ENCODE measurements around the gene PHF21A. TPM values are rescaled to one million over a fixed set of nuclear protein-coding genes. Genes with fewer than 3 reads are reported as not detected.

The PHF21A gene
- total and polyA plus RNA-seq, 2 of the 13 experiments (the other 11 are each of a cell fraction or from before 2014, with no cell fraction given): 4.1 to 34.6 TPM

GRCh38 chr11:45885274-45885920 is 235.9 kb downstream of the PHF21A start, which contains the start of gene MAPK8IP1:
MAPK8IP1 (plus strand) TSS chr11:45885651; CDS start chr11:45885821, 170 bp downstream.
- ChIA-PET POLR2A (no interaction called here), CTCF (ENCODE audit: low intra/inter-chr PET ratio, low total read pairs) (no interaction called here)
- peaks cover 0 to 6% of the 10 kb centered on the region in 2 experiments; a peak in 2 of 5 replicates for H3K36me3 ChIP-seq (replicated peaks in 1 of 2; ENCODE audit: control insufficient read depth in 1 of 2, insufficient read depth in 2 of 2, low read length in 2 of 2)
- 15% methylated on average over 17 of the region's 73 CpGs for WGBS (ENCODE audit: low lambda C conversion rate)
- peak within 1 kb of the TSS; percentile 52 to 71 (median 61); a peak in 5 of 6 replicates for H3K4me3 ChIP-seq (replicated peaks in 1 of 3; ENCODE audit: insufficient read depth in 1 of 3, low read depth in 2 of 3, low read length in 3 of 3)
- no peak within 1 kb of the TSS for H3K9ac ChIP-seq (ENCODE audit: insufficient read depth, low read depth, low read length)
- H3K27ac ChIP-seq (ENCODE audit: extremely low read length, insufficient read depth, low read length): no peak within 1 kb of the TSS
- intact Hi-C loops (cut with micrococcal nuclease; ENCODE audit: unreplicated experiment) (no loop called here), in situ Hi-C loops (cut with HindIII; ENCODE audit: extremely low pct_ligation_motif_present, low pct_unique_long_range_greater_than_20kb) (no loop called here)
- H3K79me2 ChIP-seq (ENCODE audit: insufficient read depth, low read length): no peaks in the 10 kb centered on the region
- peaks cover 12% of the 10 kb centered on the region; the same call in 1 of the 2 replicates for H4K20me1 ChIP-seq (ENCODE audit: insufficient read depth, low read length)
- DNase-seq (ENCODE audit: low spot score) (peak; percentile 47), FAIRE-seq (no peak), ATAC-seq (peak; percentile 74)
- H3K4me2 ChIP-seq (ENCODE audit: low read depth, low read length): peak within 1 kb of the TSS; percentile 65
- H3K4me1 ChIP-seq (ENCODE audit: insufficient read depth, low read length): no peaks in the 10 kb centered on the region
- no peak within 1 kb of the TSS for H2AFZ ChIP-seq (ENCODE audit: low read length)
- BruUV-seq (replicated peaks): no TSS peak
- H3K27me3 ChIP-seq (ENCODE audit: control insufficient read depth in 1 of 2, insufficient read depth in 2 of 2, low read length in 2 of 2): no peaks in the 10 kb centered on the region; a peak in 2 of 5 replicates
- H3K9me3 ChIP-seq (ENCODE audit: low read length): no peaks in the 10 kb centered on the region
- TF ChIP-seq KMT2A (CRISPR knock-in tag; IDR thresholded peaks at IDR 0.05) (peak; percentile 52; the same call in 1 of the 2 replicates), HMGXB3 (CRISPR knock-in tag; IDR thresholded peaks at IDR 0.05; ENCODE audit: borderline replicate concordance) (0 out of 2 replicates have a peak, but pooled peaks have one; percentile 49), TMF1 (CRISPR knock-in tag; IDR thresholded peaks at IDR 0.05; ENCODE audit: low read depth) (0 out of 2 replicates have a peak, but pooled peaks have one; percentile 30), ZBTB25 (CRISPR knock-in tag; IDR thresholded peaks at IDR 0.05) (0 out of 2 replicates have a peak, but pooled peaks have one; percentile 48), KDM4B (CRISPR knock-in tag; IDR thresholded peaks at IDR 0.05) (0 out of 2 replicates have a peak, but pooled peaks have one; percentile 38), HOXA5 (CRISPR knock-in tag; IDR thresholded peaks at IDR 0.05) (peak; percentile 64; the same call in 1 of the 2 replicates), ZNF335 (CRISPR knock-in tag; IDR thresholded peaks at IDR 0.05) (0 out of 2 replicates have a peak, but pooled peaks have one; percentile 32), ZNF776 (CRISPR knock-in tag; IDR thresholded peaks at IDR 0.05) (peak; percentile 42; the same call in 1 of the 2 replicates), FOSL2 (CRISPR knock-in tag; IDR thresholded peaks at IDR 0.05) (0 out of 2 replicates have a peak, but pooled peaks have one; percentile 11), SALL1 (CRISPR knock-in tag; IDR thresholded peaks at IDR 0.05) (peak; percentile 56), KAT8 (CRISPR knock-in tag; IDR thresholded peaks at IDR 0.05) (0 out of 2 replicates have a peak, but pooled peaks have one; percentile 19), SAP130 (CRISPR knock-in tag; IDR thresholded peaks at IDR 0.05; ENCODE audit: low read depth) (peak; percentile 61), ZNF777 (CRISPR knock-in tag; IDR thresholded peaks at IDR 0.05) (no peak), RAD21 (CRISPR knock-in tag; IDR thresholded peaks at IDR 0.05) (no peak; the same call in 1 of the 2 replicates), BCL6 (CRISPR knock-in tag; IDR thresholded peaks at IDR 0.05) (peak; percentile 30; the same call in 1 of the 2 replicates), ZMAT3 (CRISPR knock-in tag; conservative IDR thresholded peaks at IDR 0.05) (0 out of 2 replicates have a peak, but pooled peaks have one; percentile 46), ZNF251 (CRISPR knock-in tag; IDR thresholded peaks at IDR 0.05) (no peak), ZNF614 (CRISPR knock-in tag; IDR thresholded peaks at IDR 0.05; ENCODE audit: borderline replicate concordance) (no peak), ETV6 (CRISPR knock-in tag; conservative IDR thresholded peaks at IDR 0.05) (peak; percentile 56; the same call in 1 of the 2 replicates), ZNF235 (CRISPR knock-in tag; IDR thresholded peaks at IDR 0.05; ENCODE audit: borderline replicate concordance) (no peak; the same call in 1 of the 2 replicates), EHMT2 (IDR thresholded peaks at IDR 0.05; ENCODE audit: borderline replicate concordance, low read depth, low read length) (peak; percentile 75; the same call in 1 of the 2 replicates)
